Lung (tissue), 16 donors: ENCODE data around the gene TUBA4B. TPM values are rescaled to one million over a fixed set of nuclear protein-coding genes. Genes with fewer than 3 reads are reported as not detected.
A peak's percentile ranks its signal among the peaks of the same experiment; 100 is the strongest.

Source experiments
- ATAC-seq: fragments of 200-7000 bp; cut with Tn5 transposase; one replicate; pipeline ENCODE4 v1.9.1; 2020; ENCODE audit warnings: moderate number of reproducible peaks; ENCODE audit not compliant: insufficient read depth, low FRiP score
- DNase-seq, 3 donors: peaks; one replicate each; pipeline ENCODE4 v3.0.0-alpha.2; 2013 to 2017
- H3K27ac ChIP-seq, 2 donors: one replicate each; pipeline ENCODE4 v1.5.1; 2013; ENCODE audit warnings: mild to moderate bottlenecking in 2 of 2, moderate library complexity in 2 of 2, control low read depth in 1 of 2, inconsistent platforms in 1 of 2, low read depth in 1 of 2, low read length in 1 of 2
- H3K27me3 ChIP-seq, 3 donors: one replicate each; pipeline ENCODE4 v1.5.1; 2013; ENCODE audit warnings: low read length in 2 of 3; ENCODE audit not compliant: control insufficient read depth in 3 of 3, insufficient read depth in 3 of 3
- H3K36me3 ChIP-seq, 4 donors: one replicate each; pipeline ENCODE4 v1.5.1; 2013; ENCODE audit warnings: low read length in 4 of 4, mild to moderate bottlenecking in 1 of 4, moderate library complexity in 1 of 4; ENCODE audit not compliant: control insufficient read depth in 4 of 4, insufficient read depth in 4 of 4
- H3K4me1 ChIP-seq, 5 donors: one replicate each; pipeline ENCODE4 v1.5.1; 2013; ENCODE audit warnings: low read length in 5 of 5, mild to moderate bottlenecking in 2 of 5, moderate library complexity in 1 of 5; ENCODE audit not compliant: control insufficient read depth in 5 of 5, insufficient read depth in 5 of 5
- H3K4me3 ChIP-seq: one replicate; pipeline ENCODE4 v1.5.1; 2013; ENCODE audit warnings: mild to moderate bottlenecking, control low read depth, moderate library complexity
- H3K9ac ChIP-seq, 2 donors: one replicate each; pipeline ENCODE4 v1.5.1; 2013; ENCODE audit warnings: low read length in 2 of 2, control low read depth in 1 of 2; ENCODE audit not compliant: insufficient read depth in 1 of 2
- H3K9me3 ChIP-seq, 4 donors: one replicate each; pipeline ENCODE4 v1.5.1; 2013; ENCODE audit warnings: low read length in 3 of 4, mild to moderate bottlenecking in 1 of 4, moderate library complexity in 1 of 4; ENCODE audit not compliant: control insufficient read depth in 4 of 4, insufficient read depth in 3 of 4
- CTCF ChIP-seq: IDR thresholded peaks from 2 replicates; pipeline ENCODE4 v1.5.1; 2012; ENCODE audit warnings: mild to moderate bottlenecking; ENCODE audit errors: control extremely low read depth, extremely low read depth
- WGBS, 2 donors: extraction: QIAGEN DNeasy Blood & Tissue Kit; methylation state at CpG; one replicate each; pipeline ENCODE4 v1.1.7; 2013; 5-methylcytosine and 5-hydroxymethylcytosine counted together
- long read RNA-seq, 5 donors: transcript quantifications; one replicate each; lab custom pipeline, GENCODE V29; 2026
- polyA plus RNA-seq, 2 donors: library from polyadenylated mRNA; stranded (reverse); fragments of 200-250 nt; gene quantifications; one replicate each; pipeline ENCODE4 v1.2.1, GENCODE V29; 2013
- total RNA-seq, 2 donors: library from RNA; depleted of rRNA in 1 of 2; stranded (reverse); fragments of >200 nt in 1 of 2; gene quantifications; one replicate each; pipeline ENCODE4 v1.2.1, GENCODE V29; 2014 to 2021
- donor health status: control.
- donor health status: control.
- donor health status: Bipolar disorder and iron deficiency.
- donor health status: healthy.
- donor health status: DM: yes; HTN: yes; CAD: no.

The TUBA4B gene
- total RNA-seq (10 to 100 TPM in 1 of 2 donors, 1 to 10 TPM in 1; 5.7 to 20.3 TPM), polyA plus RNA-seq (10 to 100 TPM in 1 of 2 donors, 1 to 10 TPM in 1; 8.7 to 12.2 TPM)
- long read RNA-seq, donor 1 = 0 reads
- long read RNA-seq, donor 2 = 0 reads
- long read RNA-seq, donor 3 = 0 reads
- long read RNA-seq, donor 4 = 0 reads
- long read RNA-seq, donor 5 = 0 reads

- WGBS, 2 donors = 1 to 3% methylated on average over 49 of the region's 49 CpGs
- ATAC-seq (peak; percentile 10), DNase-seq (peak in 1 of 3 donors; percentile 13)
- Histone ChIP-seq H3K27me3 (peaks cover 0 to 43% (median 35%) of the 10 kb centered on the region in 3 donors), H3K4me1 (peaks cover 0 to 37% (median 32%) of the 10 kb centered on the region in 5 donors), H3K9me3 (no peaks in the 10 kb centered on the region), H3K36me3 (peaks cover 0 to 9% (median 3%) of the 10 kb centered on the region in 4 donors), H3K4me3 (peak within 1 kb of the TSS; percentile 48), H3K9ac (peak within 1 kb of the TSS in 1 of 2 donors; percentile 13), H3K27ac (peak within 1 kb of the TSS; percentile 84 to 94)
- no peak for TF ChIP-seq CTCF
Observed at GRCh38 chr2:219252900-219253752, at the start of gene TUBA4B. TSS of gene TUBA4B (plus strand) at chr2:219253243. CDS start at chr2:219253408, 165 bp downstream.

- no peak overlapping the region for H3K9ac ChIP-seq
- H3K27ac ChIP-seq = no peak overlapping the region
- no peaks in the 10 kb centered on the region for H3K9me3 ChIP-seq
- peaks cover 0 to 12% (median 10%) of the 10 kb centered on the region in 4 donors for H3K36me3 ChIP-seq
- no peak overlapping the region for H3K4me3 ChIP-seq
- DNase-seq (no peak), ATAC-seq (no peak)
- H3K27me3 ChIP-seq = no peaks in the 10 kb centered on the region
- H3K4me1 ChIP-seq = peaks cover 0 to 22% (median 12%) of the 10 kb centered on the region in 5 donors
- TF ChIP-seq CTCF = no peak
- WGBS, 2 donors = 91 to 95% methylated on average over 7 of the region's 7 CpGs
Observed at GRCh38 chr2:219204425-219205164, 48.4 kb upstream of the TUBA4B start.

GRCh38 chr2:219205165-219205538 is 47.9 kb upstream of the TUBA4B start:
- no peaks in the 10 kb centered on the region for H3K27me3 ChIP-seq

More at GRCh38 chr2:219205165-219205538, 47.9 kb upstream of the TUBA4B start:
- no peak for TF ChIP-seq CTCF
- peaks cover 3 to 15% (median 13%) of the 10 kb centered on the region in 4 donors for H3K36me3 ChIP-seq
- no peak overlapping the region for H3K9ac ChIP-seq
- no peak overlapping the region for H3K4me3 ChIP-seq
- H3K9me3 ChIP-seq = no peaks in the 10 kb centered on the region
- no peak overlapping the region for H3K27ac ChIP-seq
- peaks cover 0 to 22% (median 12%) of the 10 kb centered on the region in 5 donors for H3K4me1 ChIP-seq
- ATAC-seq = no peak
- DNase-seq = no peak
- 86 to 91% methylated on average over 5 of the region's 5 CpGs for WGBS, 2 donors
